AG09319 (cell line): ENCODE measurements around the gene GALR3.

Experiments used
- DNase-seq: peaks from one replicate; pipeline ENCODE4 v3.0.0-alpha.2; 2010; ENCODE audit warnings: low read depth; ENCODE audit errors: extremely low read depth
- TF ChIP-seq, protein P1 (sequence below): IDR thresholded peaks from 2 replicates; pipeline ENCODE4 v1.5.1; 2011; ENCODE audit warnings: low read depth, mild to moderate bottlenecking, inconsistent platforms, low read length, moderate library complexity

The GALR3 gene

DNA sequence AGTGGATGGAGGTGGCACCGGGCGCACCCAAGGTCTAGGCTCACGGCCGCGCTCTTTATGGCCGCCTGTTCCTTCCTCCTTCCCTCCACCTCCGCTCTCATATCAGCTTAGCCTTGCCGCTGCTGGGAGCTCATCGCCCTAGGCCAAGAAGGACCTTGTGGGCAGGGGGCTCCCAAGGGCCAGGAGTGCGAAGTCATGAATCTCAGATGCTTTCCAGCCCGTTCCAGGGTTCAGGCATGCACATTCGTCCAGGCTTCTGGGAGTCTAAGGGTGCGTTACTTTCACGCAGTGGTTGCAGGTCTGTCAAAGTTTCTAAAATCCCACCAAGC is 4.1 kb upstream of the GALR3 start:
- TF ChIP-seq, protein P1, sequence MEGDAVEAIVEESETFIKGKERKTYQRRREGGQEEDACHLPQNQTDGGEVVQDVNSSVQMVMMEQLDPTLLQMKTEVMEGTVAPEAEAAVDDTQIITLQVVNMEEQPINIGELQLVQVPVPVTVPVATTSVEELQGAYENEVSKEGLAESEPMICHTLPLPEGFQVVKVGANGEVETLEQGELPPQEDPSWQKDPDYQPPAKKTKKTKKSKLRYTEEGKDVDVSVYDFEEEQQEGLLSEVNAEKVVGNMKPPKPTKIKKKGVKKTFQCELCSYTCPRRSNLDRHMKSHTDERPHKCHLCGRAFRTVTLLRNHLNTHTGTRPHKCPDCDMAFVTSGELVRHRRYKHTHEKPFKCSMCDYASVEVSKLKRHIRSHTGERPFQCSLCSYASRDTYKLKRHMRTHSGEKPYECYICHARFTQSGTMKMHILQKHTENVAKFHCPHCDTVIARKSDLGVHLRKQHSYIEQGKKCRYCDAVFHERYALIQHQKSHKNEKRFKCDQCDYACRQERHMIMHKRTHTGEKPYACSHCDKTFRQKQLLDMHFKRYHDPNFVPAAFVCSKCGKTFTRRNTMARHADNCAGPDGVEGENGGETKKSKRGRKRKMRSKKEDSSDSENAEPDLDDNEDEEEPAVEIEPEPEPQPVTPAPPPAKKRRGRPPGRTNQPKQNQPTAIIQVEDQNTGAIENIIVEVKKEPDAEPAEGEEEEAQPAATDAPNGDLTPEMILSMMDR: no peak
- DNase-seq: no peak

DNA sequence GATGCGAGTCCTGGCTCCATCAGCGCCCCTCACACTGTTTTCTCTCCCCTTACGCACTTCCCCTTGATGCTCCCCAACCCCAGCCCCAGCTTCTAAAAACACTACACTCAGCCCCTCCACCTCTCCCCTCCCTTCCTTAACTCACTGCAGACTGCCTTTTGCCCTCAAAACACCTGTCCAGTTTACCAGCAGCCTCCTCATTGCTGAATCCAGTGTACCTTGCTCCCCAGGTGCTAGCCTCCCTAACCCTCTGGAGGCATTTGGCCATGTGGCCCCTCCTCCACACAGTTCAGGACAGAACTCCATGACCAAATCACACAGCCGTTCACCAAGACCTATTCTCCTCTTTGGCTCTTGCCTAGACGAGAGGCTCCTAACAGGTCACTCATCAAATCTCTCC is 2.8 kb upstream of the GALR3 start:
- no peak for DNase-seq

GRCh38 chr22:37822079-37822833 is 926 bp upstream of the GALR3 start:
- DNase-seq: no peak
- TF ChIP-seq, protein P1: no peak

More for the DNA sequence above, 2.8 kb upstream of the GALR3 start:
- TF ChIP-seq, protein P1: no peak

DNA sequence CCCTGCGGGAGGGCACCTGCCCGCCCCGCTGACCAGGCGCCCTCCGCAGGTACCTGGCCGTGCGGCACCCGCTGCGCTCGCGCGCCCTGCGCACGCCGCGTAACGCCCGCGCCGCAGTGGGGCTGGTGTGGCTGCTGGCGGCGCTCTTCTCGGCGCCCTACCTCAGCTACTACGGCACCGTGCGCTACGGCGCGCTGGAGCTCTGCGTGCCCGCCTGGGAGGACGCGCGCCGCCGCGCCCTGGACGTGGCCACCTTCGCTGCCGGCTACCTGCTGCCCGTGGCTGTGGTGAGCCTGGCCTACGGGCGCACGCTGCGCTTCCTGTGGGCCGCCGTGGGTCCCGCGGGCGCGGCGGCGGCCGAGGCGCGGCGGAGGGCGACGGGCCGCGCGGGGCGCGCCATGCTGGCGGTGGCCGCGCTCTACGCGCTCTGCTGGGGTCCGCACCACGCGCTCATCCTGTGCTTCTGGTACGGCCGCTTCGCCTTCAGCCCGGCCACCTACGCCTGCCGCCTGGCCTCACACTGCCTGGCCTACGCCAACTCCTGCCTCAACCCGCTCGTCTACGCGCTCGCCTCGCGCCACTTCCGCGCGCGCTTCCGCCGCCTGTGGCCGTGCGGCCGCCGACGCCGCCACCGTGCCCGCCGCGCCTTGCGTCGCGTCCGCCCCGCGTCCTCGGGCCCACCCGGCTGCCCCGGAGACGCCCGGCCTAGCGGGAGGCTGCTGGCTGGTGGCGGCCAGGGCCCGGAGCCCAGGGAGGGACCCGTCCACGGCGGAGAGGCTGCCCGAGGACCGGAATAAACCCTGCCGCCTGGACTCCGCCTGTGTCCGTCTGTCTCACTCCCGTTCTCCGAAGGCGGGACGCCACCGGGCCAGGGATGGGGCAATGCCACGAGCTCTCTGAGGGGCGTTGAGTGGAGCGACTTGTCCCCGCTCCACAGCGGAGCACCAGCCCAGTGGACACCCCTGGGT is 1.8 kb downstream of the GALR3 start:
- DNase-seq: no peak
- TF ChIP-seq, protein P1: no peak

DNA sequence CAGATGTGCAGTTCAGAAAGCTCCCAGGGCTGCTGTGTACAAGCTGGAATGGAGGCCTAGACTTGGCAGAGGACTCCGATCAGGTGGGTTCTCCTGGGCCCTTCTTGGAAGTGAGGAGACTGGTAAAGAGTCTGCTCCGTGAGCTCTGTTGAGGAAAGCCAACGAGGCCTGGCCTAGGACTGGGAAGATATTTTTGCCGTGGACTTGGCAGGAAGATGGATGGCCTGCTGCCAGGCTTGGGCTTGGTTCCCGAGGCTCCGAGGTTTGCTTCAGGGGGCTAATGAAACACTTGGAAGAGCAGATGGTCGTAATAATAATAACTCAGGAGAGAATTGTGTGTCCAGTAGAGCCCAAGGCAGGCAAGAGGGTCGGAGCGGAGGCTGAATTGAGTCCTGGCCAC is 3.9 kb downstream of the GALR3 start:
- TF ChIP-seq, protein P1: no peak
- no peak for DNase-seq

- TF ChIP-seq, protein P1: no peak
Measured at GRCh38 chr22:37830093-37830842, 7.1 kb downstream of the GALR3 start.

More at GRCh38 chr22:37830093-37830842, 7.1 kb downstream of the GALR3 start:
- no peak for DNase-seq
